ENCODE measurements around the gene CMSS1.

CMSS1 gene

DNA sequence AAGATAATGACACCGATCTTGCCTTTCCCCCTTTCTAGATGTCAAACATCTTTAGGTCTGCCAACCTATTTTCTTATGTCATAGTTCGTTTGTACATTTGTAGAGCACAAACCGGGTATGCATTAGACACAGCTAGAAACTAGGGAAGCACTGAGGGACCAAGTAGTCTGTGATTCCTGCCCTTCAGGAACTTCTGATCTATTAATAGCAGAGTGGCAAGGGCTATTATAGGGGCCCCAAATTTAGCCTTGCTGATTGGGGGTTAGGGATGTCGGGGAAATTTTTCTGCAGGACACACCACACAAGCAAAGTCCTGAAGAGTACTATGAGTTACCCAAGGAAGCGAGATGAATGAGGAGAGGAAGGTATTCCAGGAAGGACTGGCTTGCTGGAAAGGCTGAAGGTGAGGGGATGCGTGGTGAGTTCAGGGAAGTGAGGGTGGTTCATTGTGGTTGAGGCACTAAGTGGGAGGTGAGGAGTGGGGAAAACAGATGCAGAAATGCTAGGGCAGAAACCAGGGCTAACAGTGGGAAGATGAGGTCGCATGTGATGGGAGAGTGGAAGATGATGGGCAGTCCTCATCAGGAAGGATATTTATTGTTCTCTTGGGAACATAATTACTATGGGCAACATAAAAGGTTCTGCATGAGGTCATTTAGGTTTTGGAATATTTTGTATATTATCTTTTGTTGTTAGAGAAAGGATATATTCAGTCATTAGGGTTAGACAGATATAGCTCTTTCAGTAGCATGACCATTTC lies 144.3 kb downstream of the CMSS1 start:
- DNase-seq, result no peak

GRCh38 chr3:99962703-99963102 lies 145.0 kb downstream of the CMSS1 start:
- no peak for DNase-seq

- DNase-seq, result no peak
Measured at GRCh38 chr3:99965077-99965476, 147.4 kb downstream of the CMSS1 start.

GRCh38 chr3:99965681-99966408 lies 148.2 kb downstream of the CMSS1 start:
- DNase-seq, result no peak

- DNase-seq, result no peak
Measured at GRCh38 chr3:99966662-99967416, 149.2 kb downstream of the CMSS1 start.

DNA sequence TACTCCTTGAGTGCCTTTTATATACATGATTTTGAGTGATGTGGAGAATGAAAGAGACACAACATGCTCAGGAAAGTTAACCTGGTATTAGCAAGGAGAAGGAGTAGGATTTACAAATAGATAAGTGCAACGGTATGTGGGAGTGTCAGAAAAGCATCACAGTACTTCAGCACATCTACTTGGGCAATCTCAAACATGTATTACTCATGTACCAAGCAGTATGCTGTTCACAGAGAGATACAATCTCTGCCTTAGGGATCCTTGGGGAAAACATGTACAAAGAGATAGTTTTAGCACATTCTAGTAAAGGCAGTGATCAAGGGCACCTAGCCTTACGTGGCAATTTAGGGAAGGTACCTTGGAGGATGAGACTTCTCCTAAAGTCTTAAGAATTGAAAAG lies 150.1 kb downstream of the CMSS1 start:
- DNase-seq, result no peak

DNA sequence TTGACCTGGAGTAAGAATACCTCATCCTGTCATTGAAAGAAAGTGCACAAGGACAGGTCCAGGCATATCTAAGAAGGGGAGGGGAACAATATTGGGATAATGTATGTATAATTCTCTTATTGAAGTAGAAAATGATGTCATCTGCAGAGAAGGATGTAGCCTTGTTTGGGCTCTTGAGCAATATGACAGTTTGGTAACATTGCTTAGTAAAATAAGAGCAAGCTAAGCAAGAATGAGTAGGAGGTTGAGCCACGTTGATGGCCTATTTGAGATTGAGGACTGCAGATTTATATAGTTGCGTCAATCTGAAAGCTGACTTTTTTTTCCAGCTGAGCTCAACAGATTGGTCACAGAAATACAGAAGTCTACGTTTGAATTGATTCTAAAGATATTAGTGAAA lies 151.5 kb downstream of the CMSS1 start:
- no peak for DNase-seq

- DNase-seq, result no peak
Measured at GRCh38 chr3:99970198-99970597, 152.5 kb downstream of the CMSS1 start.

DNA sequence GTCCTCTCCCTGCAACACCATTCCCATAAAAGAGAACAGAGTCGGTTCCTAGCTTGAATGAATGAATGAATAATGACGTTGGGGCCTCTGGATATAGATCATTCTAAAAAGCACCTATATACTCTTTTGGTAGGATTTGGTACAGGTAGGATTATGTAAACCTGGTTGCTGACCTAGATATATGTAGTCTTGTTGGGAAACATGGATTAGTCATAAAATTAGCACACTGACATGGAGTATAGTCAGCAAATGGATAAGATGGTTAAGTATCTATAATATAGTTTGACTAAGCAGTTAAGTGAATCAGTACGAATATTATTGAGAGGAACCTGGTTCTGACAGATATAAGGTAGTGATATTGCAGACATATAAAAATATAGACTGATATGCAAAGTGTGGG lies 154.1 kb downstream of the CMSS1 start:
- no peak for DNase-seq

GRCh38 chr3:99972380-99973104 lies 154.9 kb downstream of the CMSS1 start:
- DNase-seq, result no peak

DNA sequence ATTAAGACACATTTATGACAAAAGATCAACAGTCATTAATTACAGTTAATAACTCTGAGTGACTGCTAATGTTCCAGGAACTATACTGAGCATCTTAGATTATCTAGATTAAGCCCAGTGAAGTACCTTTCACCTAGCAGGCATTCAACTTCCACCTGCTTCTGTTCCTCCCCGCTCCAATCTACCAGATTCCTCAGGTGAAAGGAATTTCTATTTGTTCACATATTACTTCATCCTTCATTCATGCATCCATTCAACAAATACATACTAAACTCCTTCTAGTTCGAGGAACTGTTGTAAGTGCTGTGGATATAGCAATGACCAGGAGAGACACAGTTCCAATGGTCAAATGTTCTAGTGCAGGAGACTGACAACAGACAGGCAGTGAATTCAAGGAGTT lies 157.3 kb downstream of the CMSS1 start:
- no peak for DNase-seq

DNA sequence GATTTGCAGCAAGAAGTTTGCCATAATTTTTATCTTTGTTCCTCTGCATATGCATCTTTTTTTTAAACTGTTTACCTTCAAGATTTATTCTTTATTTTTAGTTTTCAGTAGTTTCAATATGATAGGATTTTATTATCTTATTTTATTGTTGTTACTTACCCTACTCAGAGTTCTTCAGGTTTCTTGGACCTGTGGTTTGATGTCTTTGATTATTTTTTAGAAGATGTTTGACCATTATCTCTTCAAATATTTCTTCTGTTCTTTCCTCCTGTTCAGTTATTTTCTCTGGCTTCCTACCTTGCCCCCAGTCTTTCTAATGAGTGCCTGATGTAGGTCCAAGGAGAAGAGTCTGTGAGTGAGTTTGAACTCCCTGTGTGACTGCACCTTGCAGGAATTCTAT lies 158.9 kb downstream of the CMSS1 start:
- no peak for DNase-seq

- DNase-seq, result no peak
Measured at GRCh38 chr3:99978221-99978620, 160.6 kb downstream of the CMSS1 start.

DNA sequence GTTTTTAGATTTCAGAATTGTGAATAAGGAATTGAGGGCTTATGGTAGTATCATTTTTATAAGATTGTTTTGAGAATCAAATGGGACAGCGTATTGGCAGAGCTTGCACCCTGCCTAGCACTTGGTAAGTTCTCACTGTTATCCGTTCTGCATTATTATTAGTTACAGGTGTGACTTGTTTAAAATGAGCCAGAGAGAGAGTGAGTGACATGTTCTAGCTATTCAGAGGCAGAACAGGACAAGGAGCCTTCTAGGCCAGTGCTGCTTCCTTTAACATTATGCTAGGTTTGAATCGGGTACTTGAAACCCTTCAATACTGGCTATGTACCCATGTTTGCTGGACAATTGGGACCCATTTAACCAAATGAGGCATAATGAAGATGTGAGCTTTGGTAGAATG lies 162.9 kb downstream of the CMSS1 start:
- DNase-seq, result no peak

DNA sequence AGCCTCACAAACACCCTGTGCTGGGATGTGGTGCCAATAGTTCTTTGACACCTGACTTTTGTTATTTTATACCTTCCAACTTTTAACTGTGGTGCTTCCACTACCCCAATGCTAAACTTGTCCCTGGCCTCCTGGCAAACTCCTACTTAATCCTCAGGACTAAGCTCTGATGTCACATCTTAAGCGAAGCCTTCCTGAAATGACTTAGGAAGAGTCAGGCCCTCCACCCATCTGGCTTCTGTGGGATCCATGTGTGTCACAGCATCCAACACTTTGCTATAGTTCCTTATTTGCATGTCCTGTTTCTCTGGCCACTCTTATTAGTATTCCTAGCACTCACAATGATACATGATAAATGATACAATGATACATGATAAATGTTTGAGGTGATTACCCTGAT lies 163.5 kb downstream of the CMSS1 start:
- no peak for DNase-seq

DNA sequence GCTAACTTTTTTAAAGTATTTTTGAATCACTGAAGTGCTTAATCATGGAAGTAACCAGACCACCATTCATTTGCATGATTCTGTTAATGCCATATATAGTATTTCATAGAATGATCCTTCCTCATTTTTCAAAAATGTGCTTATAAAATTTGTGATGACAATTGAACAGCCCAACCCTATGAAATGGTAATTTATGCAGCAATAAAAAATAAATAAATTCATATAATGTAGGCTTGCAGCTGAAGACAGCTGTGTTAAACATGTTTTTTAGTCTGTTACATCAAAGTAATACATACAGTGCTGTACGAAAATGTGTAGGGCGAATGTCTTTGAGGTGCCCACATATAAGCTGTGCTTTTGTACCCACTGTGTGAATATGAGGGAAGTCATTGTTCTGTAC lies 165.0 kb downstream of the CMSS1 start:
- no peak for DNase-seq

GRCh38 chr3:99984139-99984538 lies 166.5 kb downstream of the CMSS1 start:
- no peak for DNase-seq

DNA sequence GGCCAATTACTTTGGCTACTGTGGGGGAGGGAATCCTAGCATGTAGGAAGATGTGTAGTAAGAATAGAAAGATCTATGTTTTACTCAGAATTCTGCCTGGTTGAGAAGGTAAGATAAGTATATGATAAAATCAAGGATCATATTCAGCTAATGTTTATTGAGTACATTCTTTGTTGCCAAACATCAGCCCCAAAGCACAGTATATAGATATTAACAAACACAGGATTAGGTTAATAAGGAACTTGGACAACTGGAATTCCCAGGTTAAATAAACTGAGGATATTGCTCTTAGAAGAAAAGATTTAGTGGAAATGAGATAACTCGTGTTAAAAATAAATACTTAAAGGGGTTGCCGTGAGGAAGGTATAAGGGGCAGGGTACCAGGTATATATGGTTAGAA lies 167.0 kb downstream of the CMSS1 start:
- DNase-seq, result no peak

GRCh38 chr3:99990179-99990578 lies 172.5 kb downstream of the CMSS1 start:
- DNase-seq, result no peak

DNA sequence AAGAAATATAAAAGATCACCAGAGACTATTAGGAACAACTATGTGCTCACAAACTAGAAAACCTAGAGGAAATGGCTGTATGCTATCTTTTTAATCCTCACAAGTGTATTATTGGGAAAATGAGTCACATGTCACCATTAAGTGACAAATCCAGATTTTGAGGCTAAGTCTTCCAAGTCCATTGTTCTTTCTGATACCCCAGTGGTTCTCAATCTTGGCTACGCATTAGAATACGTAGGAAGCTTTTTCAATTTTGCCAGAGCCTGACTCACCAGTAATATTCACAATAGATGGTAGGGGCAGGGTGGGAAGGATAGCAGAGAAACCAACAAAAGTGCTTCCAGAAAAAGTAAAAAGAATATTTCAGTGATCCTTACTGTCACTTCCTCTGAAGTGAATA lies 179.6 kb downstream of the CMSS1 start:
- no peak for DNase-seq

- no peak for DNase-seq
Measured at GRCh38 chr3:99999536-99999935, 181.9 kb downstream of the CMSS1 start.

DNA sequence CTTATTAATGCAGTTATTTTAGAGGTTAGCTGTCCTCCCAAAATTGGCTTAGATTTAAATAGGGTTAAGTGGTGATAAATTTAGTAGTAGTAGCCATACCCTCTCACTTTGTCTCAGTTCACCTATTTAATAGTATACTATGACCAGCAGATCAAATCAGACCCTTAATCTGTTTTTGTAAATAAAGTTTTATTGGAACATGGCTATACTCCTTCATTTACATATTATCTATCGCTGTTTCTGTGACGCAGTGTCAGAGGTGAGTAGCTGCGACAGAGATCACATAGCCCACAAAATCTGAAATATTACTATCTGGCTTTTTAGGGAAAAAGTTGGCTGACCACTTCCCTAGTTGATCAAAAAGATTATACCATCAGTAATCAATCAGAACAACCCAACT lies 183.4 kb downstream of the CMSS1 start:
- no peak for DNase-seq

All from central memory CD4-positive, alpha-beta T cell (primary cell).